Measurements from ENCODE around the gene MMADHC. TPM values are rescaled to one million over a fixed set of nuclear protein-coding genes. Genes with fewer than 3 reads are reported as not detected.
"Not testable (repeated sequence)": the region's sequence is repeated elsewhere in the genome, so short reads cannot be mapped to it uniquely, and the experiment has no call there.

The MMADHC gene
- total RNA-seq, 1 donor from 2014 or later = 70.4 TPM

- DNase-seq (no peak), ATAC-seq (no peak)
- Histone ChIP-seq H3K4me3 (no peak overlapping the region), H3K27ac (no peak overlapping the region), H3K9me3 (no peaks in the 10 kb centered on the region), H3K36me3 (peaks cover 94% of the 10 kb centered on the region), H3K4me1 (peaks cover 5% of the 10 kb centered on the region), H3K27me3 (ENCODE audit: low read depth) (no peaks in the 10 kb centered on the region)
- intact Hi-C loops (cut with DNase I) = no loop called here
- no peak for TF ChIP-seq CTCF (IDR thresholded peaks at IDR 0.05)
Measured at GRCh38 chr2:149572102-149572953, 15.2 kb downstream of the MMADHC start.

- peak in 1 of 2 donors; percentile 21 for ATAC-seq
- Histone ChIP-seq H3K27ac (no peak overlapping the region), H3K4me1 (no peaks in the 10 kb centered on the region), H3K9me3 (no peaks in the 10 kb centered on the region), H3K36me3 (peaks cover 80% of the 10 kb centered on the region), H3K27me3 (ENCODE audit: low read depth) (no peaks in the 10 kb centered on the region), H3K4me3 (no peak overlapping the region)
- intact Hi-C loops (cut with DNase I) = no loop called here
- DNase-seq = no peak
- no peak for TF ChIP-seq CTCF (IDR thresholded peaks at IDR 0.05)
Measured at GRCh38 chr2:149568138-149568537, 19.4 kb downstream of the MMADHC start.

- H3K27ac ChIP-seq = no peak overlapping the region
- H3K36me3 ChIP-seq = peaks cover 65% of the 10 kb centered on the region
- H3K27me3 ChIP-seq (ENCODE audit: low read depth) = no peaks in the 10 kb centered on the region
- DNase-seq = no peak
- H3K4me1 ChIP-seq = peaks cover 9% of the 10 kb centered on the region
- intact Hi-C loops (cut with DNase I) = no loop called here
- no peak for ATAC-seq
- no peaks in the 10 kb centered on the region for H3K9me3 ChIP-seq
- no peak for TF ChIP-seq CTCF (IDR thresholded peaks at IDR 0.05)
- no peak overlapping the region for H3K4me3 ChIP-seq
Measured at GRCh38 chr2:149566652-149567051, 20.9 kb downstream of the MMADHC start.

GRCh38 chr2:149565625-149566024 lies 21.9 kb downstream of the MMADHC start:
- H3K9me3 ChIP-seq; H3K4me1 ChIP-seq; H3K27ac ChIP-seq; H3K4me3 ChIP-seq; intact Hi-C loops (cut with DNase I); ATAC-seq; H3K27me3 ChIP-seq (ENCODE audit: low read depth): not testable (repeated sequence)
- peak; percentile 47 for DNase-seq
- H3K36me3 ChIP-seq = peaks cover 55% of the 10 kb centered on the region

GRCh38 chr2:149564983-149565382 lies 22.6 kb downstream of the MMADHC start:
- H3K4me1 ChIP-seq = peaks cover 9% of the 10 kb centered on the region
- no peaks in the 10 kb centered on the region for H3K9me3 ChIP-seq
- no peak for DNase-seq
- H3K27ac ChIP-seq = no peak overlapping the region
- TF ChIP-seq CTCF (IDR thresholded peaks at IDR 0.05) = no peak
- H3K36me3 ChIP-seq = peaks cover 48% of the 10 kb centered on the region
- no peak for ATAC-seq
- H3K4me3 ChIP-seq = no peak overlapping the region
- no peaks in the 10 kb centered on the region for H3K27me3 ChIP-seq (ENCODE audit: low read depth)
- intact Hi-C loops (cut with DNase I) = loop anchor here (5.0 kb wide), 1 partner anchor 543 kb away; no protein-coding TSS in a partner anchor

- ATAC-seq = no peak
- peaks cover 9% of the 10 kb centered on the region for H3K4me1 ChIP-seq
- no peak overlapping the region for H3K4me3 ChIP-seq
- H3K36me3 ChIP-seq = peaks cover 39% of the 10 kb centered on the region
- intact Hi-C loops (cut with DNase I) = loop anchor here (5.0 kb wide), 1 partner anchor 542 kb away; no protein-coding TSS in a partner anchor
- no peaks in the 10 kb centered on the region for H3K27me3 ChIP-seq (ENCODE audit: low read depth)
- no peaks in the 10 kb centered on the region for H3K9me3 ChIP-seq
- no peak for DNase-seq
- no peak overlapping the region for H3K27ac ChIP-seq
- TF ChIP-seq CTCF (IDR thresholded peaks at IDR 0.05) = no peak
Measured at GRCh38 chr2:149564097-149564496, 23.5 kb downstream of the MMADHC start.
